ENCODE measurements around the gene ZFYVE9.

- TF ChIP-seq ESRRA (CRISPR knock-in tag; IDR thresholded peaks at IDR 0.05; ENCODE audit: borderline replicate concordance) (no peak), CTCF (IDR thresholded peaks at IDR 0.05) (no peak), ZNF671 (CRISPR knock-in tag; IDR thresholded peaks at IDR 0.05) (no peak), E2F1 (CRISPR knock-in tag; IDR thresholded peaks at IDR 0.05) (no peak), CREM (CRISPR knock-in tag; IDR thresholded peaks at IDR 0.05) (no peak), PRRX2 (CRISPR knock-in tag; IDR thresholded peaks at IDR 0.05) (no peak)
Observed at GRCh38 chr1:52386458-52386857, 244.6 kb downstream of the ZFYVE9 start.

All from WTC11 (cell line).